Fibroblast of villous mesenchyme (primary cell): ENCODE results near the gene GBF1. TPM values are rescaled to one million over a fixed set of nuclear protein-coding genes. Genes with fewer than 3 reads are reported as not detected.
A peak's percentile ranks its signal among the peaks of the same experiment; 100 is the strongest.

Experiments used
- DNase-seq: peaks from one replicate; pipeline ENCODE4 v3.0.0-alpha.2; 2010; ENCODE audit warnings: low read depth
- H3K4me3 ChIP-seq: 2 replicates; pipeline ENCODE4 v1.5.1; 2011; ENCODE audit warnings: low read depth, mild to moderate bottlenecking, low read length
- total RNA-seq: library from RNA; depleted of rRNA; stranded (reverse); fragments of >200 nt; gene quantifications from 2 replicates; pipeline ENCODE4 v1.2.3, GENCODE V29; 2012
- TF ChIP-seq, protein P1 (sequence below): IDR thresholded peaks from 2 replicates; pipeline ENCODE4 v1.5.1; 2012; ENCODE audit warnings: low read depth, mild to moderate bottlenecking, low read length; ENCODE audit not compliant: insufficient read depth

Gene GBF1, protein sequence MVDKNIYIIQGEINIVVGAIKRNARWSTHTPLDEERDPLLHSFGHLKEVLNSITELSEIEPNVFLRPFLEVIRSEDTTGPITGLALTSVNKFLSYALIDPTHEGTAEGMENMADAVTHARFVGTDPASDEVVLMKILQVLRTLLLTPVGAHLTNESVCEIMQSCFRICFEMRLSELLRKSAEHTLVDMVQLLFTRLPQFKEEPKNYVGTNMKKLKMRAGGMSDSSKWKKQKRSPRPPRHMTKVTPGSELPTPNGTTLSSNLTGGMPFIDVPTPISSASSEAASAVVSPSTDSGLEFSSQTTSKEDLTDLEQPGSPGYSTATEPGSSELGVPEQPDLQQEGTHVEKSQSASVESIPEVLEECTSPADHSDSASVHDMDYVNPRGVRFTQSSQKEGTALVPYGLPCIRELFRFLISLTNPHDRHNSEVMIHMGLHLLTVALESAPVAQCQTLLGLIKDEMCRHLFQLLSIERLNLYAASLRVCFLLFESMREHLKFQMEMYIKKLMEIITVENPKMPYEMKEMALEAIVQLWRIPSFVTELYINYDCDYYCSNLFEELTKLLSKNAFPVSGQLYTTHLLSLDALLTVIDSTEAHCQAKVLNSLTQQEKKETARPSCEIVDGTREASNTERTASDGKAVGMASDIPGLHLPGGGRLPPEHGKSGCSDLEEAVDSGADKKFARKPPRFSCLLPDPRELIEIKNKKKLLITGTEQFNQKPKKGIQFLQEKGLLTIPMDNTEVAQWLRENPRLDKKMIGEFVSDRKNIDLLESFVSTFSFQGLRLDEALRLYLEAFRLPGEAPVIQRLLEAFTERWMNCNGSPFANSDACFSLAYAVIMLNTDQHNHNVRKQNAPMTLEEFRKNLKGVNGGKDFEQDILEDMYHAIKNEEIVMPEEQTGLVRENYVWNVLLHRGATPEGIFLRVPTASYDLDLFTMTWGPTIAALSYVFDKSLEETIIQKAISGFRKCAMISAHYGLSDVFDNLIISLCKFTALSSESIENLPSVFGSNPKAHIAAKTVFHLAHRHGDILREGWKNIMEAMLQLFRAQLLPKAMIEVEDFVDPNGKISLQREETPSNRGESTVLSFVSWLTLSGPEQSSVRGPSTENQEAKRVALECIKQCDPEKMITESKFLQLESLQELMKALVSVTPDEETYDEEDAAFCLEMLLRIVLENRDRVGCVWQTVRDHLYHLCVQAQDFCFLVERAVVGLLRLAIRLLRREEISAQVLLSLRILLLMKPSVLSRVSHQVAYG (N-terminal part only)
- 48.3 and 58.3 TPM in 2 replicates for total RNA-seq

DNA sequence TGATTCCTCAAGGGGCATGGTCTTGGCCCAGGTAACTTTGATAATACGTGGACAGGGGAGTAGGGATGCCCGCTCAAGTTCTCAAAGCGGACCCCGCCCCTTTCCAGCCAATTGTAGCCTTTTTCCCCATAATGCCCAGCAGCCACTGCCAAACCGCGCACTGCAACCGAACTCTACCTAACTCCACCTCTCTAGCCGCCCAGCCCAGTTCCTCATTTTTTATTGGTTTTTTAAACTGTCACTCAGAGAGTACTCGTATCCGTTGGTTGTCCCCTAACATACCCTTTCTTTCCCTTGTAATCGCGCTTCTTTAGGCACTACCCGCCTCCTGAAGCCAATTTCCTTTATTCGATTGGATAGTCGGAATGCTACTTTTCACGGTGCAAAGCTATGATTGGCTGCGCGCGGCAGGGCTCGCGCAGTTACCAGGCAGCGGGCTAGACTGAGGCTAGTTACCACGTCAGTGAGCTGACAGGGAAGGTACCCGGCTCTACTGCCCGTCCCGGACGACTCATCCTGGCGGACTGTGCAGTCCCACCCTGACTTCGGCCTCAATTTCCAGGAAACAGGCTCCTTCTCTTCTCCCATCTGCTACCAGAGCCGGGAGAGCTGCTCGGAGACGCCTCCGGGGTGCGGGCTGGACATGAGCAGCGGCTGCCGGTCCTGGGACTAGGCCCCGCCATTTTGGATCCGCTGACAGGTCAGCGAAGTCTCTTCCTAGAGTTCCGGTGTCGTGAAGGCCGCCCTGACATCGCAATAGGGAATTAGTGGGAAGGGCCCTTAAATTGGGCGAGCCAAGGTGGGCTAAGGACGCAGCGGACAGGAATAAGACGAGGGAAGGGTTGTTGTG is at the start of gene GBF1:
Gene GBF1 (plus strand): TSS at position 451 of the 850 bp plus-strand sequence. CDS start 13,407 bp downstream, outside the sequence.
- TF ChIP-seq, protein P1, sequence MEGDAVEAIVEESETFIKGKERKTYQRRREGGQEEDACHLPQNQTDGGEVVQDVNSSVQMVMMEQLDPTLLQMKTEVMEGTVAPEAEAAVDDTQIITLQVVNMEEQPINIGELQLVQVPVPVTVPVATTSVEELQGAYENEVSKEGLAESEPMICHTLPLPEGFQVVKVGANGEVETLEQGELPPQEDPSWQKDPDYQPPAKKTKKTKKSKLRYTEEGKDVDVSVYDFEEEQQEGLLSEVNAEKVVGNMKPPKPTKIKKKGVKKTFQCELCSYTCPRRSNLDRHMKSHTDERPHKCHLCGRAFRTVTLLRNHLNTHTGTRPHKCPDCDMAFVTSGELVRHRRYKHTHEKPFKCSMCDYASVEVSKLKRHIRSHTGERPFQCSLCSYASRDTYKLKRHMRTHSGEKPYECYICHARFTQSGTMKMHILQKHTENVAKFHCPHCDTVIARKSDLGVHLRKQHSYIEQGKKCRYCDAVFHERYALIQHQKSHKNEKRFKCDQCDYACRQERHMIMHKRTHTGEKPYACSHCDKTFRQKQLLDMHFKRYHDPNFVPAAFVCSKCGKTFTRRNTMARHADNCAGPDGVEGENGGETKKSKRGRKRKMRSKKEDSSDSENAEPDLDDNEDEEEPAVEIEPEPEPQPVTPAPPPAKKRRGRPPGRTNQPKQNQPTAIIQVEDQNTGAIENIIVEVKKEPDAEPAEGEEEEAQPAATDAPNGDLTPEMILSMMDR, result no peak
- peak; percentile 100 for DNase-seq
- peak within 1 kb of the TSS; percentile 99 for H3K4me3 ChIP-seq

DNA sequence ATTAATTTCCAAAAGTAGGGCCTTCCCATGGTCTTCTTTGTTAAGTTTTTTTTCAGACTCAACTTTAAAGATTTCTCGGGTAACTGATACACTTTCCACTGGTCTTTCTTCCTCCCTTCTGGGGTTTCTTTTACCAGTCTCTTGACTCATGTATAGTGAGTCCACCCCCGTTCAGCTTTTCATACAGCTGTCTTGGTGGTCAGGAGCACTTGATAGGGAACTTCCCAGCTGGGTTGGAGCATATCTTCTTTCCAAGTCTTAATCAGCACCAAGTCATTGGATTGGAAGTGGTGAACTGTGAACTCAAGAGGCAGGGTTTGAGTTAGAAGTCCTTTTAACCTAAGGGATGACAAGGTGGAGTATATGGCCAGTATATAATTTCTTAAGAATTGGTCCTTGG is 48.4 kb upstream of the GBF1 start:
- no peak overlapping the region for H3K4me3 ChIP-seq
- DNase-seq, result no peak
- TF ChIP-seq, protein P1, result no peak

DNA sequence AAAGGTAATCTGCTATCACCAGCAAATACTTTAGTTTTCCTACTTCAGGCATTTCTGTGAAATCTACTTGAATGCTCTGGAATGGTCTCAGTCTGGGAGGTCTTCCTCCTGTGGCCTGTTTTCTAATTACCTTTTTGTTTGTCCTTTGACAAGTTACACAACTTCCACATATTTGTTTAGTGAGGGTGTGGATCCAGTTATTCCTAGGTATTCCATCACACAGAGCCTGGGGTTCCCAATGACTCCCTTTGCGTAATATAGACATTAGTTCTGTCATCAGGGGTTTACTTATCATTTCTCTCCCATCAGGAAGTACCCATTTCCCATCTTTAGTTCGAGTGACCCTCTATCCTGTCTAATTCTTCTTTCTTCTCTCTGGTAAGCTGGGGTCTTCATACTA is 47.3 kb upstream of the GBF1 start:
- no peak for DNase-seq
- TF ChIP-seq, protein P1, result no peak
- H3K4me3 ChIP-seq, result no peak overlapping the region

DNA sequence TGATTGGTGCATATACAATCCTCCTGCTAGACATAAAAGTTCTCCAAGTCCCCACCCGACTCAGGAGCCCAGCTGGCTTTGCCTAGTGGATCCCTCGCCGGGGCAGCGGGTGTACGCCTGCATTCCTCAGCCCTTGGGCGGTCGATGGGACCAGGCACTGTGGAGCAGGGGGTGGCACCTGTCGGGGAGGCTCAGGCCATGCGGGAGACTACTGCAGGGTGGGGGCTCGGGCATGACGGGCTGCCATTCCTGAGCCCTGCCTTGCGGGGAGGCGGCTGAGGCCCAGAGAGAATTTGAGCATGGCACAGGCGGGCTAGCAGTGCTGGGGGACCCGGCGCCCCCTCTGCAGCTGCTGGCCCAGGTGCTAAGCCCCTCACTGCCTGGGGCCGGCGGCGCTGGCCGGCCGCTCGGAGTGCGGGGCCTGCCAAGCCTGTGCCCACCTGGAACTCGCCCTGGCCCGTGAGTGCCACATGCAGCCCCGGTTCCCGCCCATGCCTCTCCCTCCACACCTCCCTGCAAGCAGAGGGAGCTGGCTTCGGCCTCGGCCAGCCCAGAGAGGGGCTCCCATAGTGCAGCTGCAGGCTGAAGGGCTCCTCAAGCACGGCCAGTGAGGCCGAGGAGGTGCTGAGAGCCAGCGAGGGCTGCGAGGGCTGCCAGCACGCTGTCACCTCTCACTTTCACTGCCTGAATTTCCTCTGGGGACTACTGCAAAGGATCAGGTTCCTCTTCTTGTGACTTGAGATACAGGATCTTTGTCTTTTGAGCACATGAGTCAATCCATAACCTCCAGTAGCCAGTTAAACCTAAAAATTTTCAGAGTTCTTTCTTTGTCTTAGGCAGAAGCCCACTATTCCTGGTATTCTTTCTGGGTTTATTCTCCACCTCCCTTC is 44.3 kb upstream of the GBF1 start:
- H3K4me3 ChIP-seq, result no peak overlapping the region
- TF ChIP-seq, protein P1, result no peak
- no peak for DNase-seq

DNA sequence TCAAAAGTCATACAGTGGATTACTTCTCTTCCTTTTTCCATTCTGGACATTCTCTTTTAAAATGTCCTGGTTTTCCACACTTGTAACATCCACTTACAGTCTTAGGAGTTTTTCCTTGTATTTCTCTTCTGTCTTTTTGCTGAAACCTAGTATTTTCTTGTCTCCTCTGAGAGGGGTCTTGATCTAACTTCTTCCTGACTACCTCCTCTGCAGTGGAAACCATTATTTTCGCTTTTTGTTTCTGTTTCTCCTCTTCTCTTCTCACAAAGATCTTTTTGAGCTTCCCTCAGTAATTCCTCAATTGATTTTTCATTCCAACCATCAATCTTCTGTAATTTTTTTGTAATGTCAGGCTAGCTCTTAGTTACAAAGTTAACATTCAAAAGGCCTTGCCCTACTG is 42.9 kb upstream of the GBF1 start:
- no peak overlapping the region for H3K4me3 ChIP-seq
- no peak for DNase-seq
- TF ChIP-seq, protein P1, result no peak
